ENCODE data around the gene DBNL.

The DBNL gene

GRCh38 chr7:44046321-44047061 lies 2.0 kb downstream of the DBNL start:
- Histone ChIP-seq H3K9ac (ENCODE audit: low read length) (no peak overlapping the region), H3K4me3 (ENCODE audit: low read length) (peak overlapping the region; percentile 90), H3K36me3 (ENCODE audit: control insufficient read depth, insufficient read depth, low read length, severe bottlenecking) (peaks cover 28% of the 10 kb centered on the region), H3K27me3 (replicated peaks; ENCODE audit: control insufficient read depth, insufficient read depth, low read length) (no peaks in the 10 kb centered on the region), H3K4me1 (ENCODE audit: control insufficient read depth, insufficient read depth, low read length) (peaks cover 22% of the 10 kb centered on the region), H3K9me3 (ENCODE audit: control insufficient read depth, low read length) (no peaks in the 10 kb centered on the region)
- no peak for DNase-seq (ENCODE audit: low read depth)

DNA sequence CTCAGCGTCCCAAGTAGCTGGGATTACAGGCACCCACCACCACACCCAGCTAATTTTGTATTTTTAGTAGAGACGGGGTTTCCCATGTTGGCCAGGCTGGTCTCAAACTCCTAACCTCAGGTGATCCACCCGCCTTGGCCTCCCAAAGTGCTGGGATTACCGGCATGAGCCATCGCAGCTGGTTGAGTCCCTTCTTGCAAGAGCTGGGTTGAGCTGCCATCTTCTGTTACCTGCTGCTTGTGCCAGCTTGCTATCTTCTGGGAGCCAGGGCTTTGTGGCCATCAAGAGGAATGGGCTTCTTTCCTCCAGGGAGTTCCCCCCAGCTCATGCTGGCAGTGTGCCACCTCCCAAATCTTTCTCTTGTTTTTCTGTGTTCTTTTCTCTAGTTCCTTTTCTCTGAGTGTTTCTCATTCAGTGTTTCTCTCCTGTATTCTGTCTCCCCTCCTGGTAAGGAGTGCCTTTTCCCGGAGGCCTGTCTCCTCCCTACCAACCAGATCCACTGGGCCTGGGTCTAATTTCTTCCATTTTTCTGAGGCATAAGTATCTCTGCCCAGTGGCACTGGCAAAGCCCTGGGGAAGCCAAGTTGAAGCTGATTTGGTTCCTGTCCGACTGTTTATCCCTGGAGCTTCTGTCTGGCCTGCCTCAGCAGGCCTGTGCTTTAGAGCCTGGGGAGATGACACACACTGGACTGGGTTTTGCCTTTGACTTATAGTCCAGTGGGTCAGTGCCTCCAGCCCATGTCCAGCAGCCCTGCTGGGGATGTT lies 3.7 kb downstream of the DBNL start:
- Histone ChIP-seq H3K27me3 (replicated peaks; ENCODE audit: control insufficient read depth, insufficient read depth, low read length) (no peaks in the 10 kb centered on the region), H3K36me3 (ENCODE audit: control insufficient read depth, insufficient read depth, low read length, severe bottlenecking) (peaks cover 42% of the 10 kb centered on the region)
- DNase-seq (ENCODE audit: low read depth): no peak

DNA sequence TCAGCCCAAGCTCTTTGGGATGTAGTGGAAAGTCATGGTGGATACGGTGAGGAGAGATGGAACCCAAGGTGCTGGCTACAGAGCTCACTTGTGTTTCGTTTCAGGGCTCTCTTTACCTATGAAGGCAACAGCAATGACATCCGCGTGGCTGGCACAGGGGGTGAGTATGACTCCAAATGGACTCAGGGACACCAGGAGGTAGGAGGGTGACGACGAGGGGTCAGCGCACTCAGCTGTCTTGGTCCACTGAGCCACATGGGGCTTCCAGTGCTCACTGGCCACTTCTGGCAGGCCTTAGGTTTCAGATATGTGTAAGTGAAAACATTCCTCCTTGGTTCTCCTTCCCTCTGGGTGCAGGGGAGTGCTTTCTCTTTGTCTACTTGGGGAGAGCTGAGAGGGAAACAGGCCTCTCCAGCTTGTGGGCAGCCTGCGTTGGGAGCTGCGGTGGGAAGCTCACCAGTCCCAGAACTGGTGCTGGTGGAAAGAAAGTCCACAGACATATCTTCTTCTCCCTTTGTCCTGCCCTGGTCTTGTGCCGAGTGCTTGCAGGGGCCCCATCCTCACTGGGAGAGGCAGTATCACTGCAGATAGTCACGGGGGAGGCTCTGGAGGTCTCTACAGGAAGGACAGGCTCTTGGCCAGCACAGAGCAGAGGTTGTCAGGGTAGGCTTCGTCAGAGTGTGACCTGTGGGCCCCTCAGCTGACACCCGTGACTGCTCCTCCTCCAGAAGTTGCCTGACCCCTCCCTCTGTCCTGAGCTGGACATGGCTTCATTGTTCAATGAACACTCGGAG lies 5.8 kb downstream of the DBNL start:
- H3K36me3 ChIP-seq (ENCODE audit: control insufficient read depth, insufficient read depth, low read length, severe bottlenecking): peaks cover 60% of the 10 kb centered on the region

More for the DNA sequence above, 3.7 kb downstream of the DBNL start:
- Histone ChIP-seq H3K9me3 (ENCODE audit: control insufficient read depth, low read length) (no peaks in the 10 kb centered on the region), H3K4me3 (ENCODE audit: low read length) (no peak overlapping the region), H3K4me1 (ENCODE audit: control insufficient read depth, insufficient read depth, low read length) (peaks cover 22% of the 10 kb centered on the region), H3K9ac (ENCODE audit: low read length) (peak overlapping the region; percentile 21)

DNA sequence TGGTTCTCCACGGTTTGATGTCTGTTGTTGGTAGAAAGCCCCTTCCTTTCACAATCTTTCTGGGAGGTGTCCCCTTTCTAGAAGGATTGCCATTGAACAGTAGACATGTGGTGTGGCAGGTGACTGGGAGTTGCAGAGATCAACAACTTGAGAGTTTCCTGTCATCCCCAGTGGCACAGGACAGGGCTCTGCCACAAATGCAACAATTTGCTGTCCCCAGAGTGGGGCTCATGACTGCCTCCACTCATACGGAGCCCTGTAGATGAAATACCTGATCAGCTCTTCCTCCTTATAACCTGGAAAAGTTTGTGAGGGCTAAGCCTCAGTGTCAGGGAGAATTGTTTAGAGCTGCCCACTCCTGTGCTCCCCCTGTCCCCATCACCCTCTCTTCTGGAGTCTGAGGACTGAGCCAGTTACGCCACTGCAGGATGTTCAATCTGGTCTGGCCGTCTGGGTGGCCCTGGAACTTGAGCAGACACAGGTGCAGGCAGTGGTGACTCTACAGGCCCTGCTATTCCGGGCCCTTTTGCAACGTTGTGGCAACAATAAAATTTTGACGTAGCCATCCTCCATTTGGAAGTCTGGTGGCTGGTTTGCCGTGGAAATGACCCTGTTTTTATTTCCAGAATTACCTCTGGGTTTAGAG lies 6.5 kb downstream of the DBNL start:
- no peak for DNase-seq (ENCODE audit: low read depth)
- H3K36me3 ChIP-seq (ENCODE audit: control insufficient read depth, insufficient read depth, low read length, severe bottlenecking): peaks cover 66% of the 10 kb centered on the region
- no peak overlapping the region for H3K4me3 ChIP-seq (ENCODE audit: low read length)
- H3K9me3 ChIP-seq (ENCODE audit: control insufficient read depth, low read length): no peaks in the 10 kb centered on the region
- H3K9ac ChIP-seq (ENCODE audit: low read length): no peak overlapping the region
- peaks cover 7% of the 10 kb centered on the region for H3K4me1 ChIP-seq (ENCODE audit: control insufficient read depth, insufficient read depth, low read length)
- no peaks in the 10 kb centered on the region for H3K27me3 ChIP-seq (replicated peaks; ENCODE audit: control insufficient read depth, insufficient read depth, low read length)

More for the DNA sequence above, 5.8 kb downstream of the DBNL start:
- H3K4me3 ChIP-seq (ENCODE audit: low read length): no peak overlapping the region
- no peaks in the 10 kb centered on the region for H3K27me3 ChIP-seq (replicated peaks; ENCODE audit: control insufficient read depth, insufficient read depth, low read length)
- peaks cover 14% of the 10 kb centered on the region for H3K4me1 ChIP-seq (ENCODE audit: control insufficient read depth, insufficient read depth, low read length)
- no peaks in the 10 kb centered on the region for H3K9me3 ChIP-seq (ENCODE audit: control insufficient read depth, low read length)
- no peak for DNase-seq (ENCODE audit: low read depth)
- H3K9ac ChIP-seq (ENCODE audit: low read length): no peak overlapping the region

- DNase-seq (ENCODE audit: low read depth): no peak
- Histone ChIP-seq H3K36me3 (ENCODE audit: control insufficient read depth, insufficient read depth, low read length, severe bottlenecking) (peaks cover 69% of the 10 kb centered on the region), H3K9me3 (ENCODE audit: control insufficient read depth, low read length) (no peaks in the 10 kb centered on the region), H3K4me1 (ENCODE audit: control insufficient read depth, insufficient read depth, low read length) (peaks cover 7% of the 10 kb centered on the region), H3K4me3 (ENCODE audit: low read length) (no peak overlapping the region), H3K9ac (ENCODE audit: low read length) (no peak overlapping the region), H3K27me3 (replicated peaks; ENCODE audit: control insufficient read depth, insufficient read depth, low read length) (no peaks in the 10 kb centered on the region)
These were observed 7.2 kb downstream of the DBNL start for GRCh38 chr7:44051611-44052220.

GRCh38 chr7:44052771-44053365 lies 8.4 kb downstream of the DBNL start:
- Histone ChIP-seq H3K4me1 (ENCODE audit: control insufficient read depth, insufficient read depth, low read length) (peaks cover 7% of the 10 kb centered on the region), H3K27me3 (replicated peaks; ENCODE audit: control insufficient read depth, insufficient read depth, low read length) (no peaks in the 10 kb centered on the region), H3K9me3 (ENCODE audit: control insufficient read depth, low read length) (no peaks in the 10 kb centered on the region), H3K4me3 (ENCODE audit: low read length) (no peak overlapping the region), H3K36me3 (ENCODE audit: control insufficient read depth, insufficient read depth, low read length, severe bottlenecking) (peaks cover 77% of the 10 kb centered on the region), H3K9ac (ENCODE audit: low read length) (no peak overlapping the region)
- DNase-seq (ENCODE audit: low read depth): no peak

DNA sequence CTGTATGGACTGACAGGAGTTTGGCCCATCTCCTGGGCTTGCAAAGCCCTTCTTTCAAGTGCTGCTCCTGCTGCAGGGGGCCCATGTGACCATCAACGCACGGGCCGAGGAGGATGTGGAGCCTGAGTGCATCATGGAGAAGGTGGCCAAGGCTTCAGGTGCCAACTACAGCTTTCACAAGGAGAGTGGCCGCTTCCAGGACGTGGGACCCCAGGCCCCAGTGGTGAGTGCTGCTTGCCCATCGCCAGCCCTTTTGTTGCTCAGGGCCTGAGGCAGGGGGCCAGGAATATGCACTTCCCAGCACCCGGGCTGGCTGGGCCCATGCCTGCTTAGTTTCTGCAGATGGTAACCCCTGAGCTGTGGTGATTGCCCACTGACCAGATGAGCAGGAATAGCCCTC lies 12.2 kb downstream of the DBNL start:
- H3K9me3 ChIP-seq (ENCODE audit: control insufficient read depth, low read length): no peaks in the 10 kb centered on the region
- H3K36me3 ChIP-seq (ENCODE audit: control insufficient read depth, insufficient read depth, low read length, severe bottlenecking): peaks cover 92% of the 10 kb centered on the region
- H3K27me3 ChIP-seq (replicated peaks; ENCODE audit: control insufficient read depth, insufficient read depth, low read length): no peaks in the 10 kb centered on the region
- no peak overlapping the region for H3K4me3 ChIP-seq (ENCODE audit: low read length)
- H3K9ac ChIP-seq (ENCODE audit: low read length): no peak overlapping the region
- H3K4me1 ChIP-seq (ENCODE audit: control insufficient read depth, insufficient read depth, low read length): no peaks in the 10 kb centered on the region
- no peak for DNase-seq (ENCODE audit: low read depth)

GRCh38 chr7:44057181-44057848 lies 12.8 kb downstream of the DBNL start:
- no peaks in the 10 kb centered on the region for H3K27me3 ChIP-seq (replicated peaks; ENCODE audit: control insufficient read depth, insufficient read depth, low read length)
- no peak overlapping the region for H3K4me3 ChIP-seq (ENCODE audit: low read length)
- H3K9me3 ChIP-seq (ENCODE audit: control insufficient read depth, low read length): no peaks in the 10 kb centered on the region
- no peak for DNase-seq (ENCODE audit: low read depth)
- H3K36me3 ChIP-seq (ENCODE audit: control insufficient read depth, insufficient read depth, low read length, severe bottlenecking): peaks cover 93% of the 10 kb centered on the region
- H3K9ac ChIP-seq (ENCODE audit: low read length): no peak overlapping the region
- peaks cover 5% of the 10 kb centered on the region for H3K4me1 ChIP-seq (ENCODE audit: control insufficient read depth, insufficient read depth, low read length)

DNA sequence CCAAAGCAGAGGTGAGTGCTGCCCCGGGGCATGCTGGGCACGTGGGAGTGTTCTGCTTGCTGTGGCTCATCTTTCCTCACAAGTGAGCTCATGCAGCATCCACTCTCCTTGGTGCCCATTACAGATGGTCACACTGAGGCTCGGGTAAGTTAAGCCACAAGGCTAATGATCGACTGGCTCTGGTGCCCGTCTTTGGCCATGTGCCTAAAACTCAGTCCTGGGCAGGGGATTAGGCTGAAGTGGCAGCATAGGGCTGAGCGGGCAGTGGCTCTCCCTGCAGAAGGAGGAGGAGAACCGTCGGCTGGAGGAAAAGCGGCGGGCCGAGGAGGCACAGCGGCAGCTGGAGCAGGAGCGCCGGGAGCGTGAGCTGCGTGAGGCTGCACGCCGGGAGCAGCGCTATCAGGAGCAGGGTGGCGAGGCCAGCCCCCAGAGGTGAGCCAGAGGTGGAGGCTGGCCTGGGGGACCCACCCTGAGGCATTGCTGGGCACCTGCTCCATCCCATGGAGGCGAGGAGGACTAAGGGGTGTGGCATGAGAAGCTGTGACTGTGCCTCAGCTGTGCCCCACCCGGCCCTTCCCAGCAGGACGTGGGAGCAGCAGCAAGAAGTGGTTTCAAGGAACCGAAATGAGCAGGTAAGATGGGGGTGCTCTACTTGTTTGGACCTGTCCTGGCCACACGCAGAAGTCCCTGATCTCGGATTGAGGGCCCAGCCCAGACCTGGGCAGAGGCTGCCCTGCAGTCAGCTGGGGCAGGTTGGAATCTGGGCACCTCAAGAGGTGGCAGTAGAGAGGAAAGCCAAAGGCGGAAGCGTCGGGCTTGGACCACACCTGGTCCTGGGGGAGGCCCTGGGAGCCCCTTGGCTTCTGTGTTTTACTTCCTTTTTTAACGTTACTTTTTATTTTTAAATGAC lies 13.6 kb downstream of the DBNL start:
- peaks cover 87% of the 10 kb centered on the region for H3K36me3 ChIP-seq (ENCODE audit: control insufficient read depth, insufficient read depth, low read length, severe bottlenecking)

More for the DNA sequence above, 13.6 kb downstream of the DBNL start:
- Histone ChIP-seq H3K4me1 (ENCODE audit: control insufficient read depth, insufficient read depth, low read length) (peaks cover 13% of the 10 kb centered on the region), H3K9ac (ENCODE audit: low read length) (no peak overlapping the region), H3K27me3 (replicated peaks; ENCODE audit: control insufficient read depth, insufficient read depth, low read length) (no peaks in the 10 kb centered on the region), H3K4me3 (ENCODE audit: low read length) (no peak overlapping the region), H3K9me3 (ENCODE audit: control insufficient read depth, low read length) (no peaks in the 10 kb centered on the region)
- no peak for DNase-seq (ENCODE audit: low read depth)

All from adipocyte (in vitro differentiated cells).